OCI-LY7 (cell line): ENCODE data around the gene RASGRP3. TPM values are rescaled to one million over a fixed set of nuclear protein-coding genes. Genes with fewer than 3 reads are reported as not detected.

Experiments used
- BruUV-seq: library from RNA; stranded (reverse); fragments of 400-500 nt; replicated peaks from 2 replicates; lab custom pipeline; 2021; lab: Mats Ljungman, UMichigan
- CTCF ChIA-PET: fragments of 300-600 bp; sonication (Branson Sonifier 250); formaldehyde crosslinking; loops from one replicate; lab custom pipeline; 2022; ENCODE audit warnings: antibody characterized with exemption; ENCODE audit not compliant: unreplicated experiment; lab: Charles Lee
- POLR2A ChIA-PET: fragments of 300-600 bp; sonication (Branson Sonifier 250); formaldehyde crosslinking; loops from one replicate; lab custom pipeline; 2022; ENCODE audit warnings: antibody characterized with exemption; lab: Charles Lee
- DNase-seq: peaks from one replicate; pipeline ENCODE4 v3.0.0-alpha.2; 2015; ENCODE audit warnings: low spot score
- H2AFZ ChIP-seq: fragments of 200-600 bp; sonication (generic), shearing (Covaris generic); 2 replicates; pipeline ENCODE4 v1.6.1; 2014; ENCODE audit warnings: mild to moderate bottlenecking, antibody characterized with exemption, low read length, moderate library complexity
- H3K27ac ChIP-seq: fragments of 200-600 bp; sonication (generic); 2 replicates; pipeline ENCODE4 v1.5.1; 2014; ENCODE audit warnings: mixed run types, low read depth, mild to moderate bottlenecking, moderate library complexity, low read length, inconsistent platforms; ENCODE audit not compliant: poor library complexity, severe bottlenecking
- H3K36me3 ChIP-seq: fragments of 200-600 bp; sonication (generic); 2 replicates; pipeline ENCODE4 v1.6.1; 2014; ENCODE audit warnings: mild to moderate bottlenecking, antibody characterized with exemption, low read length, moderate library complexity, mixed read lengths; ENCODE audit not compliant: insufficient read depth
- H3K4me1 ChIP-seq: fragments of 200-600 bp; sonication (generic); 2 replicates; pipeline ENCODE4 v1.5.1; 2014; ENCODE audit warnings: mild to moderate bottlenecking, low read length; ENCODE audit not compliant: insufficient read depth, poor library complexity, severe bottlenecking
- H3K4me2 ChIP-seq: fragments of 200-600 bp; sonication (generic); 2 replicates; pipeline ENCODE4 v1.6.1; 2014; ENCODE audit warnings: mild to moderate bottlenecking, low read length
- H3K4me3 ChIP-seq: fragments of 200-600 bp; sonication (generic); 2 replicates; pipeline ENCODE4 v1.5.1; 2014; ENCODE audit warnings: mild to moderate bottlenecking, low read depth, low read length; ENCODE audit not compliant: poor library complexity, severe bottlenecking
- H3K79me2 ChIP-seq: fragments of 200-600 bp; sonication (generic); 2 replicates; pipeline ENCODE4 v1.6.1; 2016; ENCODE audit warnings: low read depth, mild to moderate bottlenecking, low read length, moderate library complexity, mixed read lengths; ENCODE audit not compliant: insufficient read depth
- H3K9me2 ChIP-seq: fragments of 200-600 bp; sonication (generic); 2 replicates; pipeline ENCODE4 v1.6.1; 2016; ENCODE audit warnings: mild to moderate bottlenecking, low read length, mixed read lengths; ENCODE audit not compliant: insufficient read depth
- H3K9me3 ChIP-seq: fragments of 200-600 bp; sonication (generic); 2 replicates; pipeline ENCODE4 v1.6.1; 2014; ENCODE audit warnings: mild to moderate bottlenecking, mixed run types, low read length, mixed read lengths
- H4K20me1 ChIP-seq: fragments of 200-600 bp; sonication (generic); 2 replicates; pipeline ENCODE4 v1.6.1; 2014; ENCODE audit warnings: mild to moderate bottlenecking, antibody characterized with exemption, low read length, moderate library complexity, mixed read lengths; ENCODE audit not compliant: insufficient read depth
- EZH2phosphoT487 ChIP-seq: fragments of 200-600 bp; sonication (generic); IDR thresholded peaks from 2 replicates; pipeline ENCODE4 v1.6.1; 2018; ENCODE audit warnings: low read depth, borderline replicate concordance, mild to moderate bottlenecking, mixed run types, antibody characterized with exemption, low read length, moderate library complexity, mixed read lengths
- intact Hi-C: fragments of 100-400 bp; cut with micrococcal nuclease; formaldehyde crosslinking; loops from one replicate; pipeline ENCODE4 v1.10.0; 2022; ENCODE audit not compliant: unreplicated experiment
- total RNA-seq, 2 experiments: library from RNA; depleted of rRNA in 1 of 2; stranded (reverse); fragments of >200 nt in 1 of 2; shearing (Covaris generic) in 1 of 2; gene quantifications; 2 replicates each; pipeline ENCODE4 v1.2.3, GENCODE V29; 2014 to 2022
- TF ChIP-seq, protein P1 (sequence below): fragments of 200-600 bp; sonication (generic); conservative IDR thresholded peaks from 2 replicates; pipeline ENCODE4 v1.5.1; 2014; ENCODE audit warnings: mild to moderate bottlenecking, antibody characterized with exemption, low read length, moderate library complexity, mixed read lengths

Gene RASGRP3
- total RNA-seq, 2 experiments from 2014 or later, result 5.1 to 8.7 TPM

DNA sequence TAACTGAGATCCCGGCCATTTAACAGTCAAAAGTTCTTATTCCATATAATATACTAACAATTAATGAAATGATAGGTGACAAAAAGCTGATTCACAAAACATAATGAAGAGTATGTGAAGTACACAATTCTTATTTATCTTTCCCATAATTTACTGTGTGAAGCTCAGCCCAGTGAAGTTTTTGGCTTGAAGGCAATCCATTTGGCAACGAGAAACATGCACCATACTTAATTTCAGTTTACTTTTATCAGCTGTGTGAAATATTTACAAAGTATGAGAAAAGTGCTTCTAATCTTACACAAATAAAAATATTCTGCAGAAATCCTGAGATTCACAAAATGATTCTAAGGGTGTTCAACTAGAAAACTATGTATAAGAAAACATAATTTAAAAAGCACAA, 110.3 kb downstream of the RASGRP3 start:
- Histone ChIP-seq H3K27ac (no peak overlapping the region), H3K4me2 (no peak overlapping the region), H3K36me3 (peaks cover 97% of the 10 kb centered on the region), H3K4me3 (no peak overlapping the region), H3K9me2 (no peaks in the 10 kb centered on the region), H2AFZ (no peak overlapping the region), H3K4me1 (peaks cover 3% of the 10 kb centered on the region), H3K79me2 (no peaks in the 10 kb centered on the region), H3K9me3 (no peaks in the 10 kb centered on the region), H4K20me1 (no peaks in the 10 kb centered on the region; the same call in 1 of the 2 replicates)
- ChIA-PET POLR2A (no interaction called here), CTCF (no interaction called here)
- DNase-seq, result no peak
- intact Hi-C loops, result loop anchor here (10.0 kb wide), 1 partner anchor 172 kb away; no protein-coding TSS in a partner anchor
- no peak for TF ChIP-seq EZH2phosphoT487
- TF ChIP-seq, protein P1, sequence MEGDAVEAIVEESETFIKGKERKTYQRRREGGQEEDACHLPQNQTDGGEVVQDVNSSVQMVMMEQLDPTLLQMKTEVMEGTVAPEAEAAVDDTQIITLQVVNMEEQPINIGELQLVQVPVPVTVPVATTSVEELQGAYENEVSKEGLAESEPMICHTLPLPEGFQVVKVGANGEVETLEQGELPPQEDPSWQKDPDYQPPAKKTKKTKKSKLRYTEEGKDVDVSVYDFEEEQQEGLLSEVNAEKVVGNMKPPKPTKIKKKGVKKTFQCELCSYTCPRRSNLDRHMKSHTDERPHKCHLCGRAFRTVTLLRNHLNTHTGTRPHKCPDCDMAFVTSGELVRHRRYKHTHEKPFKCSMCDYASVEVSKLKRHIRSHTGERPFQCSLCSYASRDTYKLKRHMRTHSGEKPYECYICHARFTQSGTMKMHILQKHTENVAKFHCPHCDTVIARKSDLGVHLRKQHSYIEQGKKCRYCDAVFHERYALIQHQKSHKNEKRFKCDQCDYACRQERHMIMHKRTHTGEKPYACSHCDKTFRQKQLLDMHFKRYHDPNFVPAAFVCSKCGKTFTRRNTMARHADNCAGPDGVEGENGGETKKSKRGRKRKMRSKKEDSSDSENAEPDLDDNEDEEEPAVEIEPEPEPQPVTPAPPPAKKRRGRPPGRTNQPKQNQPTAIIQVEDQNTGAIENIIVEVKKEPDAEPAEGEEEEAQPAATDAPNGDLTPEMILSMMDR, result no peak
- BruUV-seq, result no TSS peak

- BruUV-seq, result no TSS peak
- Histone ChIP-seq H4K20me1 (no peaks in the 10 kb centered on the region; the same call in 1 of the 2 replicates), H3K9me2 (no peaks in the 10 kb centered on the region), H3K27ac (no peak overlapping the region), H3K79me2 (no peaks in the 10 kb centered on the region), H3K36me3 (peaks cover 98% of the 10 kb centered on the region), H2AFZ (no peak overlapping the region), H3K4me3 (no peak overlapping the region), H3K9me3 (no peaks in the 10 kb centered on the region), H3K4me2 (no peak overlapping the region), H3K4me1 (no peaks in the 10 kb centered on the region)
- no peak for DNase-seq
- ChIA-PET CTCF (no interaction called here), POLR2A (interaction anchor here (0.5 to 1.2 kb wide), 3 partner anchors 11 to 208 kb away, joined by 3 to 4 read pairs (median 3); partner anchors contain the start of gene FAM98A)
- TF ChIP-seq, protein P1, result no peak
- TF ChIP-seq EZH2phosphoT487, result no peak
- intact Hi-C loops, result loop anchor here (10.0 kb wide), 1 partner anchor 173 kb away; no protein-coding TSS in a partner anchor
Measured at GRCh38 chr2:33588232-33588631, 111.8 kb downstream of the RASGRP3 start.

DNA sequence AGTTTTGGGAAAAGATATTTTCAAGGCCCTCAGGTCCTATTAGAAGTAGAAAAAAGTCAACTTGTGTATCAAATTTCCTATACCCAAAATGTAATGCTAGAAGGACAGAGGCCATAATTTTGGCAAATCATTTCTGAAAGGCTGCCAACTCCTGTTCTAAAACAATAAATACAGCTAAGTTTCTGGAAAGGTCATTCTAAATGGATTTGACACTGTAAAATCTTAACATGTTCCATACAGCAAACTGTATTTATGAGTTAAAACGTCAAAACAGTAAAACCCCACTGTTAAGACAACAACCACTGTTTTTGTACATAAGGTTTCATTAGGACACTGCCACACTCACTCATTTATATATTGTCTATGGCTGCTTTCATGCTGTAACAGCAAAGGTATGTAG, 113.0 kb downstream of the RASGRP3 start:
- Histone ChIP-seq H3K36me3 (peaks cover 97% of the 10 kb centered on the region), H3K4me2 (no peak overlapping the region), H3K79me2 (no peaks in the 10 kb centered on the region), H4K20me1 (no peaks in the 10 kb centered on the region), H2AFZ (no peak overlapping the region), H3K4me1 (no peaks in the 10 kb centered on the region), H3K9me2 (no peaks in the 10 kb centered on the region), H3K27ac (no peak overlapping the region), H3K4me3 (no peak overlapping the region), H3K9me3 (no peaks in the 10 kb centered on the region)
- intact Hi-C loops, result loop anchor here (10.0 kb wide), 1 partner anchor 175 kb away; no protein-coding TSS in a partner anchor
- POLR2A ChIA-PET, result interaction anchor here (0.7 kb wide), 1 partner anchor 109 kb away, joined by 3 read pairs; no protein-coding TSS in a partner anchor
- BruUV-seq, result no TSS peak
- CTCF ChIA-PET, result no interaction called here
- TF ChIP-seq EZH2phosphoT487, result no peak
- no peak for DNase-seq
